Bronchus fibroblast of lung (primary cell): ENCODE measurements around the gene CRNKL1. TPM values are rescaled to one million over a fixed set of nuclear protein-coding genes. Genes with fewer than 3 reads are reported as not detected.

Source experiments
- total RNA-seq: library from RNA; depleted of rRNA; stranded (reverse); fragments of >200 nt; gene quantifications from 2 replicates; pipeline ENCODE4 v1.2.3, GENCODE V29; 2015

Gene CRNKL1
- 11.9 and 16.1 TPM in 2 replicates for total RNA-seq

GRCh38 chr20:20052074-20052970 is at the start of gene CRNKL1, which contains the start of gene CFAP61:
CRNKL1 (minus strand) TSS chr20:20052466; CDS start chr20:20052342, 124 bp downstream.
CFAP61 (plus strand) TSS chr20:20052532; CDS start chr20:20056654, 4,122 bp downstream.

GRCh38 chr20:20017001-20017843 is 35.0 kb downstream of the CRNKL1 start, which contains the start of gene NAA20:
NAA20 (plus strand) TSS chr20:20017362; CDS start chr20:20017397, 35 bp downstream.

Other genes with a start within 250 kb of the CRNKL1 start
- gene NAA20, start 35.1 kb downstream of the CRNKL1 start, total RNA-seq: 37.3 and 40.0 TPM in 2 replicates
- gene CFAP61, start 66 bp upstream of the CRNKL1 start, total RNA-seq: not detected in 2 replicates